Limb (tissue), 2 donors: ENCODE results near the gene MORN3.
"Not testable (repeated sequence)": the region's sequence is repeated elsewhere in the genome, so short reads cannot be mapped to it uniquely, and the experiment has no call there.

Source experiments
- DNase-seq, 2 donors: peaks; one replicate each; pipeline ENCODE4 v3.0.0-alpha.2; 2016; ENCODE audit errors: extremely low spot score in 2 of 2

MORN3 gene

GRCh38 chr12:121692744-121693143 lies 23.3 kb upstream of the MORN3 start:
- DNase-seq: not testable (repeated sequence)

GRCh38 chr12:121689430-121689829 lies 20.0 kb upstream of the MORN3 start:
- no peak for DNase-seq

GRCh38 chr12:121688966-121689365 lies 19.5 kb upstream of the MORN3 start:
- no peak for DNase-seq

GRCh38 chr12:121679661-121680197 lies 10.3 kb upstream of the MORN3 start:
- DNase-seq: not testable (repeated sequence)

- no peak for DNase-seq
Observed at GRCh38 chr12:121678716-121679300, 9.4 kb upstream of the MORN3 start.

- no peak for DNase-seq
Observed at GRCh38 chr12:121678305-121678704, 8.9 kb upstream of the MORN3 start.

- DNase-seq: no peak
Observed at GRCh38 chr12:121676190-121676589, 6.7 kb upstream of the MORN3 start.

GRCh38 chr12:121673013-121673511 lies 3.6 kb upstream of the MORN3 start:
- DNase-seq: peak in 1 of 2 donors; percentile 70

GRCh38 chr12:121668750-121669520 lies 519 bp downstream of the MORN3 start:
- DNase-seq: peak; percentile 72 to 77

- not testable (repeated sequence) for DNase-seq
Observed at GRCh38 chr12:121666829-121667228, 2.6 kb downstream of the MORN3 start.

- no peak for DNase-seq
Observed at GRCh38 chr12:121663610-121663929, 5.9 kb downstream of the MORN3 start.

- not testable (repeated sequence) for DNase-seq
Observed at GRCh38 chr12:121661353-121662105, 7.9 kb downstream of the MORN3 start.

GRCh38 chr12:121657305-121658008 lies 12.0 kb downstream of the MORN3 start:
- no peak for DNase-seq

- no peak for DNase-seq
Observed at GRCh38 chr12:121656122-121656521, 13.3 kb downstream of the MORN3 start.

- DNase-seq: no peak
Observed at GRCh38 chr12:121653999-121654398, 15.5 kb downstream of the MORN3 start.

- no peak for DNase-seq
Observed at GRCh38 chr12:121652767-121653497, 16.5 kb downstream of the MORN3 start.

GRCh38 chr12:121651320-121651719 lies 18.1 kb downstream of the MORN3 start:
- DNase-seq: no peak

GRCh38 chr12:121649819-121650353 lies 19.6 kb downstream of the MORN3 start:
- no peak for DNase-seq

- DNase-seq: no peak
Observed at GRCh38 chr12:121649322-121649721, 20.1 kb downstream of the MORN3 start.

- no peak for DNase-seq
Observed at GRCh38 chr12:121648458-121649028, 20.9 kb downstream of the MORN3 start.
